Activated CD4-positive, alpha-beta T cell treated with anti-CD3 and anti-CD28 coated beads for 36 hours (primary cell): ENCODE results near the gene RARRES1. TPM values are rescaled to one million over a fixed set of nuclear protein-coding genes. Genes with fewer than 3 reads are reported as not detected.
"Not testable (repeated sequence)": the region's sequence is repeated elsewhere in the genome, so short reads cannot be mapped to it uniquely, and the experiment has no call there.

Experiments
- ATAC-seq: fragments of 200-7000 bp; cut with Tn5 transposase; one replicate; pipeline ENCODE4 v1.10.0; 2021; ENCODE audit warnings: mild to moderate bottlenecking, moderate library complexity
- CTCF ChIA-PET: fragments of 350-600 bp; sonication (Branson Sonifier 250); formaldehyde crosslinking; loops from one replicate; lab custom pipeline; 2021; ENCODE audit warnings: antibody characterized with exemption; lab: Charles Lee
- POLR2A ChIA-PET: fragments of 350-600 bp; sonication (Branson Sonifier 250); formaldehyde crosslinking; loops from one replicate; lab custom pipeline; 2021; ENCODE audit warnings: antibody characterized with exemption, inconsistent platforms; lab: Charles Lee
- DNase-seq: peaks from one replicate; pipeline ENCODE4 v3.0.0-alpha.2; 2020
- H3K27ac Mint-ChIP-seq: one replicate; pipeline ENCODE4 v1.8.0; 2021; ENCODE audit warnings: mixed read lengths
- H3K27me3 Mint-ChIP-seq: one replicate; pipeline ENCODE4 v1.8.0; 2021; ENCODE audit warnings: mixed read lengths
- H3K36me3 Mint-ChIP-seq: one replicate; pipeline ENCODE4 v1.8.0; 2021; ENCODE audit warnings: low read depth, mixed read lengths
- H3K4me1 Mint-ChIP-seq: one replicate; pipeline ENCODE4 v1.8.0; 2021; ENCODE audit warnings: mixed read lengths
- H3K4me3 Mint-ChIP-seq: one replicate; pipeline ENCODE4 v1.8.0; 2021; ENCODE audit warnings: mild to moderate bottlenecking, moderate library complexity, mixed read lengths
- H3K9me3 Mint-ChIP-seq: one replicate; pipeline ENCODE4 v1.8.0; 2021; ENCODE audit warnings: low read depth, mixed read lengths
- intact Hi-C, 2 experiments: fragments of 100-400 bp; cut with DNase I in 1 of 2; cut with micrococcal nuclease in 1 of 2; formaldehyde crosslinking; loops; one replicate each; pipeline versions ENCODE4 v1.14.2 to v1.15.1; 2022 to 2024; cut with DNase I, micrococcal nuclease
- total RNA-seq, 2 experiments: library from RNA; stranded (reverse); gene quantifications; one replicate each; pipeline ENCODE4 v1.2.3, GENCODE V29; 2021

RARRES1 gene
- total RNA-seq, 2 experiments from 2014 or later: not detected

GRCh38 chr3:158710601-158711000, 21.7 kb downstream of the RARRES1 start:
- Mint-ChIP-seq H3K4me3 (no peak overlapping the region), H3K4me1 (peaks cover 30% of the 10 kb centered on the region), H3K27me3 (no peaks in the 10 kb centered on the region), H3K36me3 (peaks cover 60% of the 10 kb centered on the region), H3K27ac (peak overlapping the region; percentile 70), H3K9me3 (no peaks in the 10 kb centered on the region)
- CTCF ChIA-PET: interaction anchor here (0.7 to 1.5 kb wide), 2 partner anchors 18 to 73 kb away, joined by 3 to 4 read pairs; no protein-coding TSS in a partner anchor
- DNase-seq: no peak
- no peak for ATAC-seq
- intact Hi-C loops: no loop called here
- POLR2A ChIA-PET: no interaction called here

- ChIA-PET CTCF (interaction anchor here (0.7 kb wide), 1 partner anchor 65 kb away, joined by 3 read pairs; no protein-coding TSS in a partner anchor), POLR2A (interaction anchor here (0.6 kb wide), 1 partner anchor 1535 kb away, joined by 3 read pairs; no protein-coding TSS in a partner anchor)
- DNase-seq (no peak), ATAC-seq (no peak)
- Mint-ChIP-seq H3K9me3 (no peaks in the 10 kb centered on the region), H3K27ac (no peak overlapping the region), H3K4me1 (peaks cover 30% of the 10 kb centered on the region), H3K36me3 (peaks cover 65% of the 10 kb centered on the region), H3K4me3 (no peak overlapping the region), H3K27me3 (no peaks in the 10 kb centered on the region)
- intact Hi-C loops: no loop called here
Measured at GRCh38 chr3:158709666-158710083, 22.6 kb downstream of the RARRES1 start.

- ChIA-PET CTCF (interaction anchor here (0.7 to 2.6 kb wide), 3 partner anchors 9 to 24 kb away, joined by 3 to 10 read pairs (median 3); no protein-coding TSS in a partner anchor), POLR2A (no interaction called here)
- H3K4me3 Mint-ChIP-seq: no peak overlapping the region
- intact Hi-C loops: no loop called here
- H3K4me1 Mint-ChIP-seq: peaks cover 2% of the 10 kb centered on the region
- no peak overlapping the region for H3K27ac Mint-ChIP-seq
- DNase-seq: no peak
- no peaks in the 10 kb centered on the region for H3K27me3 Mint-ChIP-seq
- no peak for ATAC-seq
- no peaks in the 10 kb centered on the region for H3K9me3 Mint-ChIP-seq
- peaks cover 49% of the 10 kb centered on the region for H3K36me3 Mint-ChIP-seq
Measured at GRCh38 chr3:158703566-158703965, 28.7 kb downstream of the RARRES1 start.

- H3K36me3 Mint-ChIP-seq: peaks cover 44% of the 10 kb centered on the region
- ChIA-PET POLR2A (no interaction called here), CTCF (interaction anchor here (0.6 to 2.6 kb wide), 4 partner anchors 8 to 24 kb away, joined by 3 to 10 read pairs (median 4); no protein-coding TSS in a partner anchor)
- peaks cover 2% of the 10 kb centered on the region for H3K4me1 Mint-ChIP-seq
- no peak overlapping the region for H3K4me3 Mint-ChIP-seq
- H3K27me3 Mint-ChIP-seq: no peaks in the 10 kb centered on the region
- intact Hi-C loops: no loop called here
- no peak for ATAC-seq
- DNase-seq: no peak
- no peak overlapping the region for H3K27ac Mint-ChIP-seq
- H3K9me3 Mint-ChIP-seq: no peaks in the 10 kb centered on the region
Measured at GRCh38 chr3:158702815-158703481, 29.3 kb downstream of the RARRES1 start.

DNA sequence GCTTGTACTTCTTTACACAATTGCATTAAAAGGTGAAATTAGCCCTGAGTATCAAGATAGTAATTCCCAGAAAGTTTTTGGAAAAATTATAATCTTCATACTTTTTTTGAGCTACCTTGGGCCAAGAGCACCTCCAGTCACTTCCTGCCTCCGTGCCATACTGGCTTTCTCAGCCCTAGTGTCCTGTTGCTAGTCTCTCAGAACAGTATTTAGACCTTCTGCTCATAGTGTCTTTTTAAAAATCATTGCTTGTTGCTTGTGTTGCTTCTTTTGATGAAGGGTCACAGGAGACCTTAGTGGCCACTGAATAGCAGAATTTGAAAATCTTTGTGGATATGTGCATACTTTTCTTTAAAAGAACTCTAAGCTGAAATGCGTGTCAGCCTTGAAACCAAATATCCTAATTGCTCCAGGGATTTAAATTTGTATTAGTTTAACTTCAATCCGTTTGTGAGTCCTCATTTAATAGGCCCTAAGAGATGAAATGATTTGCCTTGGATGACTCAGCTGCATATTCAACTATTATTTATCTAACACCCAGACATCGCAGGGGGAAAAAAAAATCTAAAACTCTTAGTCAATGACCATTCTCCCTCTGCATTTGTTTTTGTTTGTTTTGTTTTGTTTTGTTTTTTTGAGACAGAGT, 30.7 kb downstream of the RARRES1 start:
- Mint-ChIP-seq H3K4me3 (no peak overlapping the region), H3K36me3 (peaks cover 33% of the 10 kb centered on the region), H3K9me3 (no peaks in the 10 kb centered on the region), H3K27me3 (no peaks in the 10 kb centered on the region), H3K27ac (no peak overlapping the region), H3K4me1 (peaks cover 2% of the 10 kb centered on the region)
- DNase-seq (no peak), ATAC-seq (no peak)
- ChIA-PET POLR2A (interaction anchor here (0.6 kb wide), 1 partner anchor 10 kb away, joined by 3 read pairs; no protein-coding TSS in a partner anchor), CTCF (interaction anchor here (0.7 to 1.2 kb wide), 4 partner anchors 12 to 57 kb away, joined by 3 to 4 read pairs (median 4); partner anchors contain the start of gene GFM1)
- intact Hi-C loops: no loop called here

DNA sequence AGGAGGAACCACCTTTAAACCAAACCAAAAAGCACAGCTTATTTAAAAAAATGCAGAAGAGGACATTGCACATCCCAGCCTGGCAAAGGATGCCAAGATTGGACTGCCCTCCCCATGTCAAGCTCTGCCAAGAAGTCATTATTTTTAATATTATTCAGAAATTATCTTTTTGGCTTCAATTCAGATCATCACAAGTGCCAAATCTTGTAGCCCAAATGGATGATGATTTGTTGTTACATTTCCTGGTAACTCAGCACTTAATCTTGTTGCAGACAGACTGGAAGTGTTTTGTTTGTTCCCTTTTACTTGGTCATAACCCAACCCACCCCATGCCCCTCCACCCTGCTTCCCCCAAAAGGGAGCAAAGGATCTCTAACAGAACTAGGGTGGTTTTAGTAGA, 31.7 kb downstream of the RARRES1 start:
- Mint-ChIP-seq H3K4me1 (peaks cover 2% of the 10 kb centered on the region), H3K27ac (no peak overlapping the region), H3K36me3 (peaks cover 31% of the 10 kb centered on the region), H3K9me3 (no peaks in the 10 kb centered on the region), H3K27me3 (no peaks in the 10 kb centered on the region), H3K4me3 (no peak overlapping the region)
- ChIA-PET POLR2A (no interaction called here), CTCF (interaction anchor here (0.8 to 1.2 kb wide), 2 partner anchors 11 to 27 kb away, joined by 3 to 6 read pairs; no protein-coding TSS in a partner anchor)
- intact Hi-C loops: no loop called here
- ATAC-seq: no peak
- DNase-seq: no peak

DNA sequence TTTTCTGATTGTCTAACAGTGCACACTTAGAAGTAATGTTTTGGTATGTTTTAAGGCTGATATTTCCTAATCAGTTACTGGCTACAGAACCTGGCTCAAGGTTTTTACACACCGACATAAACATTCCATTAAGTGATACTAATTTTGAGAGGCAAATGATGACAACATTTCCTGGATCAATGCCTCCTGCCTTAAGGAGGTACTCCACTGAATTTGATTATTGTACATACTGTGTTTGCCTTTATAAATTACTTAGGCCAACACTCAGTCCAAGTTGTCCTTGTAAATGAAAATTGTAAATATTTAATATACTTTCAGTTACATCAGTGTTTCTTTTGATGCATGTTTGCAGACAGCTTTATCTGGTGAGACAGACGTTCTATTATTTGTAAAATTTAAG, 35.6 kb downstream of the RARRES1 start:
- H3K27me3 Mint-ChIP-seq: no peaks in the 10 kb centered on the region
- no peak overlapping the region for H3K27ac Mint-ChIP-seq
- no peaks in the 10 kb centered on the region for H3K4me1 Mint-ChIP-seq
- peaks cover 2% of the 10 kb centered on the region for H3K9me3 Mint-ChIP-seq
- no peak for DNase-seq
- H3K4me3 Mint-ChIP-seq: no peak overlapping the region
- ChIA-PET POLR2A (no interaction called here), CTCF (interaction anchor here (0.8 to 1.5 kb wide), 5 partner anchors 11 to 37 kb away, joined by 3 read pairs; partner anchors contain the start of gene LXN)
- intact Hi-C loops: no loop called here
- ATAC-seq: no peak
- H3K36me3 Mint-ChIP-seq: peaks cover 38% of the 10 kb centered on the region

DNA sequence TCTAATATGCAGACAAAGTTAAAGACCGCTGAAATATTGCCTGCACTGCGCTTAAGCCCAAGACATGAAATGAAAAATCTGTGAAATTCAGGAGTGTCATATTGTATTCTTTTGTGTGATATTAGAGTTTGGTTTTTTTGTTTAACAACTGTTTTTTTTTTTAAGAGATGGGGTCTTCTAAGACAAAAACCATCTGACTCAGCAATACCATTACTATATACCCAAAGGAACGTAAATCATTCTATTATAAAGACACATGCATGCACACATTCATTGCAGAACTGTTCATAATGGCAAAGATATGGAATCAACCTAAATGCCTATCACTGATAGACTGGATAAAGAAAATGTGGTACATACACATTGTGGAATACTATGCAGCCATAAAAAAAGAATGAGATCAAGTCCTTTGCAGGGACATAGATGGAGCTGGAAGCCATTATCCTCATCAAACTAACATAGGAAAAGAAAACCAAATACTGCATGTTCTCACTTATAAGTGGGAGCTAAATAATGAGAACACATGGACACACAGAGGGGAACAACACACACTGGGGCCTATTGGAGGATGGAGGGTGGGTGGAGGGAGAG, 38.3 kb downstream of the RARRES1 start:
- H3K4me3 Mint-ChIP-seq, H3K4me1 Mint-ChIP-seq, DNase-seq, H3K27ac Mint-ChIP-seq, H3K9me3 Mint-ChIP-seq, ATAC-seq, POLR2A ChIA-PET, H3K27me3 Mint-ChIP-seq, intact Hi-C loops: not testable (repeated sequence)
- H3K36me3 Mint-ChIP-seq: peaks cover 49% of the 10 kb centered on the region
- CTCF ChIA-PET: interaction anchor here (0.8 to 1.1 kb wide), 2 partner anchors 10 to 34 kb away, joined by 3 to 4 read pairs; no protein-coding TSS in a partner anchor

- CTCF ChIA-PET: no interaction called here
- intact Hi-C loops: no loop called here
- no peak for DNase-seq
- no peak overlapping the region for H3K27ac Mint-ChIP-seq
- H3K4me1 Mint-ChIP-seq: peaks cover 3% of the 10 kb centered on the region
- POLR2A ChIA-PET: no interaction called here
- ATAC-seq: no peak
- peaks cover 22% of the 10 kb centered on the region for H3K36me3 Mint-ChIP-seq
- H3K27me3 Mint-ChIP-seq: no peaks in the 10 kb centered on the region
- H3K4me3 Mint-ChIP-seq: no peak overlapping the region
- H3K9me3 Mint-ChIP-seq: no peaks in the 10 kb centered on the region
Measured at GRCh38 chr3:158685159-158685558, 47.1 kb downstream of the RARRES1 start.

GRCh38 chr3:158683230-158683962, 48.9 kb downstream of the RARRES1 start:
- H3K4me1 Mint-ChIP-seq: peaks cover 3% of the 10 kb centered on the region
- no peaks in the 10 kb centered on the region for H3K27me3 Mint-ChIP-seq
- peak; percentile 60 for ATAC-seq
- no peaks in the 10 kb centered on the region for H3K9me3 Mint-ChIP-seq
- no peak for DNase-seq
- ChIA-PET POLR2A (no interaction called here), CTCF (interaction anchor here (1.0 to 1.3 kb wide), 3 partner anchors 11 to 39 kb away, joined by 4 to 6 read pairs (median 5); partner anchors contain the start of genes GFM1 and LXN)
- intact Hi-C loops: no loop called here
- H3K36me3 Mint-ChIP-seq: peaks cover 18% of the 10 kb centered on the region
- no peak overlapping the region for H3K27ac Mint-ChIP-seq
- H3K4me3 Mint-ChIP-seq: no peak overlapping the region

DNA sequence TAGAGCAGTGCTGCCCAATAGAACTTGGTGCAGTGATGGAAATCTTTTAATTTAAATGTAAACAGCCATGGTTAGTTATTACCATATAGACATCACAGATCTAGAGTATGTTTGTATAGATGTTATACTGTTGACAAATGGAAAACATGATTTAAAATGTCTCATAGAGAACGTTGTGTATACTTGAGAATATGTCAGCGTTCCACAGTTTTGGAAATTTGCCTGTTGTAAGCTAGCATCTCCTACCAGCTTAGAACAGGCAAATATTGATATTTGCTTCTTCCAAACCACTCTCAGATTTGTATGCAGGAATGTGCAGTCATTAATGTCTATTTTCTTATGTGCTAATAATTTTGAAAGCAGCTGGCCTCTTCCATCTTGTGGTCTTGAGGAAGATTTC, 51.4 kb downstream of the RARRES1 start:
- POLR2A ChIA-PET: no interaction called here
- CTCF ChIA-PET: interaction anchor here (2.4 kb wide), 1 partner anchor 21 kb away, joined by 14 read pairs; no protein-coding TSS in a partner anchor
- no peaks in the 10 kb centered on the region for H3K27me3 Mint-ChIP-seq
- peaks cover 3% of the 10 kb centered on the region for H3K4me1 Mint-ChIP-seq
- no peak for ATAC-seq
- intact Hi-C loops: no loop called here
- no peak for DNase-seq
- no peaks in the 10 kb centered on the region for H3K9me3 Mint-ChIP-seq
- H3K27ac Mint-ChIP-seq: no peak overlapping the region
- no peak overlapping the region for H3K4me3 Mint-ChIP-seq
- peaks cover 23% of the 10 kb centered on the region for H3K36me3 Mint-ChIP-seq
